Stimulated activated effector memory CD8-positive, alpha-beta T cell treated with anti-CD3 and anti-CD28 coated beads, Interleukin-12 subunit alpha, Interleukin-12 subunit beta, amount 100 ng/mL, for 72 hours (primary cell): Measurements from ENCODE around the gene C1R.
A peak's percentile ranks its signal among the peaks of the same experiment; 100 is the strongest.

Experiments
- ATAC-seq: fragments of 150-1000 bp; cut with Tn5 transposase; 2 replicates; pipeline ENCODE4 v1.10.0; 2021
- DNase-seq, 2 donors: peaks; one replicate each; pipeline ENCODE4 v3.0.0; 2021 to 2022; ENCODE audit warnings: low spot score in 2 of 2
- H3K27ac Mint-ChIP-seq: one replicate; pipeline ENCODE4 v1.8.0; 2022; ENCODE audit warnings: mild to moderate bottlenecking, mixed read lengths
- H3K36me3 Mint-ChIP-seq: one replicate; pipeline ENCODE4 v1.8.0; 2022; ENCODE audit warnings: mild to moderate bottlenecking, mixed read lengths
- H3K4me1 Mint-ChIP-seq: one replicate; pipeline ENCODE4 v1.8.0; 2022; ENCODE audit warnings: mixed read lengths
- H3K4me3 Mint-ChIP-seq: one replicate; pipeline ENCODE4 v1.8.0; 2022; ENCODE audit warnings: mild to moderate bottlenecking, mixed read lengths
- H3K9me3 Mint-ChIP-seq: one replicate; pipeline ENCODE4 v1.8.0; 2022; ENCODE audit warnings: mixed read lengths

Gene C1R

DNA sequence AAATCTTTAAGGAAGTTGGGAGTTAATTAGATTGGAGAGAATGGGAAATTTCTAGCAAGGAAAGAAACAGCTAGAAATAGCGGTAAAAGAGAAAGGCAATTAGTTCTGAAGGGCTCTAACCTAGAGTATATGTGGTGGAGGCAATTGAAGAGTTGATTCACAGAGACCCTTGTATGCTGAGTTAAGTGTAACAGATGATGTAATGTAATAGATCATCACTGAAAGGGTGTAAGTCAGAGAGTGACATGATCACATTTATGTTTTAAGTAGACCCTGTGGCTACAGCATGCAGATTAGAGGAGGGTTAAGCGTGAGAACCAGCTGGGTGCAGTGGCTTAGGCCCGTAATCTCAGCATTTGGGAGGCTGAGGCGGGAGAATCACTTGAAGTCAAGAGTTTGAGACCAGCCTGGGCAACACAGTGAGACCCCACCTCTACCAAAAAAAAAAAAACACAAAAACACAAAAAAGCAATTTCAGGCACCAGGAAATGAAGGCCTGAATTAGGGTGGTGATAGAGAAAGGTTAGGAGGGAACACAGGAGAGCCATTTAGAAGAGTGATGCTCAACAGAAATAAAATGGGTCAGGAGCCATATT, 33.5 kb upstream of the C1R start:
- no peak overlapping the region for H3K27ac Mint-ChIP-seq
- peaks cover 17% of the 10 kb centered on the region for H3K4me1 Mint-ChIP-seq
- DNase-seq (no peak), ATAC-seq (no peak)
- H3K9me3 Mint-ChIP-seq = no peaks in the 10 kb centered on the region
- no peak overlapping the region for H3K4me3 Mint-ChIP-seq
- peaks cover 19% of the 10 kb centered on the region for H3K36me3 Mint-ChIP-seq

- no peak for ATAC-seq
- no peak overlapping the region for H3K4me3 Mint-ChIP-seq
- H3K9me3 Mint-ChIP-seq = no peaks in the 10 kb centered on the region
Observed at GRCh38 chr12:7123806-7124522, 31.7 kb upstream of the C1R start.

DNA sequence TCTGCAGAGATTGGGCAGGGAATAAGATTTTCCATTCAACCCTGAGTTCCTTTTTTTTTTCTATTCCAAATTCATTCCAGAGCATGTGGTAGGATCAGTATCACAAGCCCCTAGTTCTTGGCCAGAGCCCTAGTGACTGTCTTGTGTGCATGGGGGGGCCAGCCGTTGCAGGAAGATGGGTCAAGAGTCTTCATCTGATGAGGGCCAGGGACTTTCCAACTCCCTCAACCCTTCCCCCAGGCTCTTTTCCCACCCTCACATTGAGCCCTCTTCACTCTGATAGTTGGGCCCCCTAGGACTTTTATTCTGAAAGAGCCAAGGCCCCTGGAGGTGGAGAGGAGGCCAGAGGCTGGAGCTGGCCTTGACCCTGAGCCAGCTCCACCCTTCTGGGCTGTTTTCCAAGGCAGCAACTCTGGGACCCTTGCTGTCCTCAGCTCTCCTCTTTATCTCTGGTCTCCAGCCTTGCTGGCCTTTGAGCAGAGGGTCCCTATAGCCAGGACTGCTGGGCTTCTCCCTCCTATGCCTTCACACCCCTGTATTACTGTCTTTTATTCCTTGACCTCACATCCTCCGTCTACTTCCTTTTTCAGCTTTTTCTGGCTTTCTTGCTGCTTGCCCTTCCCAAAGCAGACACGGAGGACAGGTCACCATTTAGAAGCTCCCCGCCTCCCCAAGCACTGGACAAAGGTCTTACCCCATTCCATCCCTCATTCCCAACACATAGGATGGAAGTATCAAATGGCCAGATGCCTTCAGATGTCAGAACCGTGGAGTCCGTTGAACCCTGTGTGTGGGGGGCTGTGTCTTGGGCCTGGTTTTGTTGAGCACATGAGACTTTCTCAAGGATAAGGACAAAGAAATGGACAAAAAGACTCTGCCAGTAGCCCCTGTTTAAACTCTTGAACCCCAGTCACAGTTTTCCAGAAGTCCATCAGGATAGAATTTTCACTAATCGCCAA, 30.8 kb upstream of the C1R start:
- DNase-seq (no peak), ATAC-seq (no peak)
- H3K27ac Mint-ChIP-seq = no peak overlapping the region
- H3K4me3 Mint-ChIP-seq = no peak overlapping the region
- H3K9me3 Mint-ChIP-seq = no peaks in the 10 kb centered on the region
- peaks cover 4% of the 10 kb centered on the region for H3K4me1 Mint-ChIP-seq
- H3K36me3 Mint-ChIP-seq = peaks cover 11% of the 10 kb centered on the region

More at GRCh38 chr12:7123806-7124522, 31.7 kb upstream of the C1R start:
- no peak for DNase-seq
- H3K36me3 Mint-ChIP-seq = peaks cover 7% of the 10 kb centered on the region
- peaks cover 8% of the 10 kb centered on the region for H3K4me1 Mint-ChIP-seq
- peak overlapping the region; percentile 79 for H3K27ac Mint-ChIP-seq

DNA sequence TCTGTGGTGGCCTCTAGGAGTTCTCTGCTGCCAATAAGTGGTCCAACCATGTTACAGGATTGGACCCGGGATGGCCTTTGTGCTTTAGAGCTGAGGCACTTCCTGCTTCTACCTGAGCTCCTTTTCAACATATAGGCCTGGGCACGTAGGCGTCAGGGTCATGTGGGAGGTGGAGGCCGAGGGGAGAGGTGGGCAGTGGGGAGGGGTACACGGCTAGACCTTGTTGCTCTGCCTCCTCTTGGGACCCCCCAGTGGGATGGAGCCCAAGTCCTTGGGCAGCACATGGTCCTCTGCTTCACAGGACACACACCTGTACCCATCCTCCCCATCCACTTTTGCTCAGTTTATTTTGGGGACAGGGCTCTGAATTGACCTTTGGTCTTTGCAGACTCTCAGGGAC, 29.1 kb upstream of the C1R start:
- ATAC-seq (no peak), DNase-seq (no peak)
- H3K27ac Mint-ChIP-seq = no peak overlapping the region
- H3K36me3 Mint-ChIP-seq = peaks cover 17% of the 10 kb centered on the region
- no peak overlapping the region for H3K4me3 Mint-ChIP-seq
- H3K9me3 Mint-ChIP-seq = no peaks in the 10 kb centered on the region
- peaks cover 8% of the 10 kb centered on the region for H3K4me1 Mint-ChIP-seq

GRCh38 chr12:7120166-7120565, 27.9 kb upstream of the C1R start:
- no peaks in the 10 kb centered on the region for H3K9me3 Mint-ChIP-seq
- H3K4me1 Mint-ChIP-seq = peaks cover 8% of the 10 kb centered on the region
- DNase-seq (no peak), ATAC-seq (no peak)
- no peak overlapping the region for H3K4me3 Mint-ChIP-seq
- H3K27ac Mint-ChIP-seq = no peak overlapping the region
- peaks cover 27% of the 10 kb centered on the region for H3K36me3 Mint-ChIP-seq

DNA sequence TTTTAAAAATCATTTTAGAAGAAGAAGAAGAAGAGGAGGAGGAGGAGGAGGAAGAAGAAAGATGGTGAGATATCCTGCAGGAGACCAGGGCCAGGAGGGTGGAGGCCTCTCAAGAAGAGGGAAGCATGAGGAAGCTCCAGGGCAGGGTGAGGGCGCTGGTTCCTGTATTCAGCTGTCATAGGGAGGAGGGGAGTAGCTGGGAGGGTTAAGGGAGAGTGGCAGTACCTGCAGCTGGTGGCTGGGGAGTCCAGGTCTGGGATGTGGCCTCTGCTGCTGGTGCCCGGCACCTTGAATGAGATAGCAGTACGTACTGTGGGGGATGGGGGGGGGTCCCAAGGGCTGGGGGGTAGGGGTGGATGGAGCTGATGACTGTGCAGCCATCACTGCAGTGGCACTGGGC, 26.6 kb upstream of the C1R start:
- Mint-ChIP-seq H3K27ac (peak overlapping the region; percentile 1), H3K9me3 (no peaks in the 10 kb centered on the region), H3K4me1 (peaks cover 12% of the 10 kb centered on the region), H3K4me3 (no peak overlapping the region), H3K36me3 (peaks cover 38% of the 10 kb centered on the region)
- DNase-seq (no peak), ATAC-seq (no peak)

GRCh38 chr12:7117670-7118069, 25.4 kb upstream of the C1R start:
- ATAC-seq (no peak), DNase-seq (no peak)
- Mint-ChIP-seq H3K4me1 (peaks cover 19% of the 10 kb centered on the region), H3K4me3 (no peak overlapping the region), H3K9me3 (no peaks in the 10 kb centered on the region), H3K27ac (peak overlapping the region; percentile 1), H3K36me3 (peaks cover 45% of the 10 kb centered on the region)

DNA sequence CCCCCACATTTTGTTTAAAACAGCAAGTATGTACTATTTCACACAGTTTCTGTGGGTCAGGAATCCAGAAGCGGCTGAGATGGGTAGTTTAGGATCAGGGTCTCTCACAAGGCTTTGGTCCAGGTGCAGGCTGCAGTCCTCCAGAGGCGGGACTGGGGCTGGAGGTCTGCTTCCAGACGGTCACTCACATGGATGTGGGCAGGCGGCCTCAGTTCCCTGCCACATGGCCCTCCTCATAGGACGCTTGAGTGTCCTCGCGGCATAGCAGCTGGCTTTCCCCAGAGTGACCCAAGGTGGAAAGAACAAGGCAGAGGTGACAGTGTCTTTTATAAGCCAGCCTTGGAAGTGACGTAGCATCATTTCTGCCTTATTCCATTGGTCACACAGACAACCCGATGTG, 24.7 kb upstream of the C1R start:
- H3K36me3 Mint-ChIP-seq = peaks cover 42% of the 10 kb centered on the region
- ATAC-seq = no peak

DNA sequence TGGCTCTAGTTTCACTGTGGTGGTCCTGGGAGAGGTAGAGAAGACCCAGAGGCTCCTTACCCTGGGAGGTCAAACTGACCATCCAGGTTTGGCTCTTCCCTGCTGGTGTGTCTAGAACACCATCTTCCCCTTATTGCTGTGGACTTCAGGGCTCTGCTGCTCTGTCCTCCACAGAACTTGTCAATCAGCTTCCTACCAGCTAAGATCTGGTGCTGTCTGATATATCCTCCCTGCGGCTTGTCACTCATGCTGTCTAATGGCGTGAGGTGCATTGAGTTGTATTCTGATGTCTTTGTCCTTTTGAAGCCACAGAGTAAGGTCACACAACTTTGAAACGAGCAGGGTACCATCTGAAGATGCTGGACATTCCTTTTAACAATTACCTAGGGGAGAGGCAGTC, 24.0 kb upstream of the C1R start:
- no peak for ATAC-seq
- H3K4me1 Mint-ChIP-seq = peaks cover 19% of the 10 kb centered on the region
- H3K4me3 Mint-ChIP-seq = no peak overlapping the region
- DNase-seq = no peak
- H3K36me3 Mint-ChIP-seq = peaks cover 38% of the 10 kb centered on the region
- no peaks in the 10 kb centered on the region for H3K9me3 Mint-ChIP-seq
- no peak overlapping the region for H3K27ac Mint-ChIP-seq

More for the DNA sequence above, 24.7 kb upstream of the C1R start:
- Mint-ChIP-seq H3K27ac (no peak overlapping the region), H3K4me3 (no peak overlapping the region), H3K9me3 (no peaks in the 10 kb centered on the region), H3K4me1 (peaks cover 19% of the 10 kb centered on the region)
- DNase-seq = no peak

GRCh38 chr12:7114851-7115250, 22.6 kb upstream of the C1R start:
- no peak overlapping the region for H3K4me3 Mint-ChIP-seq
- peaks cover 27% of the 10 kb centered on the region for H3K4me1 Mint-ChIP-seq
- no peaks in the 10 kb centered on the region for H3K9me3 Mint-ChIP-seq
- peaks cover 46% of the 10 kb centered on the region for H3K36me3 Mint-ChIP-seq
- DNase-seq (no peak), ATAC-seq (no peak)
- no peak overlapping the region for H3K27ac Mint-ChIP-seq

DNA sequence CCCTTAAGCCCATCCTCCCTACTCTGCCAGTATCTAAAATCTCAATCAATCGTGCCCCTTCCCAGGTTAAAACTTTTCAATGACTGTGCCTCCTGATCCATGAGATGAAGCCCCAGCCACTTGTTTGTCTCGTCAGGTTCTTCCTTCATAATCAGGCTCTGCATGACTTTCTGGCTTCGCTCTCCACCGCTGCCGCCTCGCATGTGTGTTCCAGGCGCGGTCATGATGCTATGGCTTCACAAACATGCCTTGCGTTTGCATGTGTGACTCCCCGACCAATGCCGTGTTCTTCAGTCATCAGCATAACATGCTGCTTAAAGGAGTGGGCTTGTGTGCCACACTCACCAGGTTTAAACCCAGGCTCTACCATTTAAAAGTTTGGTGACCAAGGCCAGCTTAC, 21.8 kb upstream of the C1R start:
- H3K36me3 Mint-ChIP-seq = peaks cover 46% of the 10 kb centered on the region
- ATAC-seq = no peak
- peaks cover 35% of the 10 kb centered on the region for H3K4me1 Mint-ChIP-seq
- no peaks in the 10 kb centered on the region for H3K9me3 Mint-ChIP-seq
- no peak overlapping the region for H3K4me3 Mint-ChIP-seq
- no peak overlapping the region for H3K27ac Mint-ChIP-seq
- DNase-seq = no peak

DNA sequence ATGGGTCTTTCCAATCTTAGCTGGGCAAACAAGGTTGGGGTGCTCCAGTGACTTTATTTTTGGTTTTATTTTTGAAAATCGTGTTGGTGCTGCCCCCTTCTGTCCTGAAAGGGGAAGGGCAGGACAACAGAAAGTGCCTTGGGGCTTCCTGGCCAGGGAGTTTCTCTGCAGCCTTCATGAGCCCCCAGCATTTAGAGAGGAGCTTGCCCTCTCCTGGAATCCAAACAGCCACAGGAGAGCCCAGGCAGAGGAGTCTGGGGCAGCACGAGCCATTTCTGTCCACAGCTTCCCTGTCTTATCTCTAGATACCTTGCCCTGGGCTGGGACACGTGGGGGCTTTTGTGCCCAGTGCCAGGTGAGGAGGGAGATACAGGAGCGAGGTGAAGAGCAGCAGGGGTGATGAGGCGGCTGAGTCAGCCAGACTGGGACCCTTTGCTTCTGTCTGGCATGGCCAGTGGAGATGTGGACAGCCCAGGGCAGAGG, 21.2 kb upstream of the C1R start:
- Mint-ChIP-seq H3K9me3 (no peaks in the 10 kb centered on the region), H3K27ac (no peak overlapping the region), H3K4me3 (no peak overlapping the region), H3K36me3 (peaks cover 49% of the 10 kb centered on the region), H3K4me1 (peaks cover 34% of the 10 kb centered on the region)
- DNase-seq = peak; percentile 25 to 69
- no peak for ATAC-seq

- Mint-ChIP-seq H3K36me3 (peaks cover 44% of the 10 kb centered on the region), H3K4me1 (peaks cover 36% of the 10 kb centered on the region), H3K4me3 (no peak overlapping the region), H3K9me3 (no peaks in the 10 kb centered on the region), H3K27ac (no peak overlapping the region)
- ATAC-seq = no peak
- no peak for DNase-seq
Observed at GRCh38 chr12:7112041-7112440, 19.8 kb upstream of the C1R start.

GRCh38 chr12:7110661-7111060, 18.4 kb upstream of the C1R start:
- DNase-seq (no peak), ATAC-seq (no peak)
- H3K4me3 Mint-ChIP-seq = no peak overlapping the region
- H3K9me3 Mint-ChIP-seq = peaks cover 6% of the 10 kb centered on the region
- peaks cover 48% of the 10 kb centered on the region for H3K4me1 Mint-ChIP-seq
- H3K27ac Mint-ChIP-seq = no peak overlapping the region
- H3K36me3 Mint-ChIP-seq = peaks cover 42% of the 10 kb centered on the region

DNA sequence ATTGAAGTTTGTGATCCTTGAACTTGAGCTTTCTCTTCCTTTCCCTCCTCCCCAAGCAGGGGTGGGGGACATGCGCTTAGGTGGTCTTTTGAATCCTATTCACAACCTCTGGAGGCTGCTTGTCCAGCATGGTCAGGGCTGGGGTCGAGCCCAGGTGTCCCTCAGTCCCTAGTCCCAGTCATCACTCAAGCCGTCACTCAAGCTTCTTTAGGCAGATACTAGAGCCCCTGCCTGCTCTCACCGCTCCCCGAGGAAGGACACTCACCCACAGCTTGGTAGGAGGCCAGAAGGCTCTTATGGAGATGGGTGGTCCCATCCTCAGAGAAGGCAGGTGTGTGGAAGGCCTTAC, 17.3 kb upstream of the C1R start:
- no peak for DNase-seq
- H3K4me1 Mint-ChIP-seq = peaks cover 51% of the 10 kb centered on the region
- H3K27ac Mint-ChIP-seq = peak overlapping the region; percentile 97

More for the DNA sequence above, 17.3 kb upstream of the C1R start:
- ATAC-seq = no peak
- Mint-ChIP-seq H3K4me3 (peak overlapping the region; percentile 98), H3K9me3 (peaks cover 8% of the 10 kb centered on the region), H3K36me3 (peaks cover 40% of the 10 kb centered on the region)
